Activated B cell treated with CpG ODN at 0.5 μM for 24 hours (primary cell): Measurements from ENCODE around the gene SCN11A. TPM values are rescaled to one million over a fixed set of nuclear protein-coding genes. Genes with fewer than 3 reads are reported as not detected.
A peak's percentile ranks its signal among the peaks of the same experiment; 100 is the strongest.
"Not testable (repeated sequence)": the region's sequence is repeated elsewhere in the genome, so short reads cannot be mapped to it uniquely, and the experiment has no call there.

Experiments
- ATAC-seq: fragments of 200-7000 bp; cut with Tn5 transposase; one replicate; pipeline ENCODE4 v1.10.0; 2021; ENCODE audit warnings: low read depth, mild to moderate bottlenecking, moderate library complexity
- CTCF ChIA-PET: fragments of 350-600 bp; sonication (Branson Sonifier 250); formaldehyde crosslinking; loops from one replicate; lab custom pipeline; 2021; ENCODE audit warnings: antibody characterized with exemption; lab: Charles Lee
- POLR2A ChIA-PET: fragments of 350-600 bp; sonication (Branson Sonifier 250); formaldehyde crosslinking; loops from one replicate; lab custom pipeline; 2021; ENCODE audit warnings: antibody characterized with exemption; lab: Charles Lee
- DNase-seq: peaks from one replicate; pipeline ENCODE4 v3.0.0; 2022
- H3K27ac Mint-ChIP-seq: one replicate; pipeline ENCODE4 v1.8.0; 2020; ENCODE audit warnings: mixed read lengths
- H3K27me3 Mint-ChIP-seq: one replicate; pipeline ENCODE4 v1.8.0; 2021; ENCODE audit warnings: mixed read lengths
- H3K36me3 Mint-ChIP-seq: one replicate; pipeline ENCODE4 v1.8.0; 2021; ENCODE audit warnings: low read depth, mixed read lengths
- H3K4me1 Mint-ChIP-seq: one replicate; pipeline ENCODE4 v1.8.0; 2021; ENCODE audit warnings: mixed read lengths
- H3K4me3 Mint-ChIP-seq: one replicate; pipeline ENCODE4 v1.8.0; 2020; ENCODE audit warnings: mild to moderate bottlenecking, mixed read lengths
- H3K9me3 Mint-ChIP-seq: one replicate; pipeline ENCODE4 v1.8.0; 2020; ENCODE audit warnings: mixed read lengths
- CTCF ChIP-seq: fragments of 200-600 bp; IDR thresholded peaks from one replicate; pipeline ENCODE4 v1.8.0; 2022; ENCODE audit warnings: antibody characterized with exemption, mild to moderate bottlenecking
- intact Hi-C: fragments of 100-400 bp; cut with micrococcal nuclease; formaldehyde crosslinking; loops from one replicate; pipeline ENCODE4 v1.15.1; 2024
- total RNA-seq: library from RNA; stranded (reverse); gene quantifications from 2 replicates; pipeline ENCODE4 v1.2.3, GENCODE V29; 2022

Gene SCN11A
- total RNA-seq, 1 donor from 2014 or later = 0.16 TPM

DNA sequence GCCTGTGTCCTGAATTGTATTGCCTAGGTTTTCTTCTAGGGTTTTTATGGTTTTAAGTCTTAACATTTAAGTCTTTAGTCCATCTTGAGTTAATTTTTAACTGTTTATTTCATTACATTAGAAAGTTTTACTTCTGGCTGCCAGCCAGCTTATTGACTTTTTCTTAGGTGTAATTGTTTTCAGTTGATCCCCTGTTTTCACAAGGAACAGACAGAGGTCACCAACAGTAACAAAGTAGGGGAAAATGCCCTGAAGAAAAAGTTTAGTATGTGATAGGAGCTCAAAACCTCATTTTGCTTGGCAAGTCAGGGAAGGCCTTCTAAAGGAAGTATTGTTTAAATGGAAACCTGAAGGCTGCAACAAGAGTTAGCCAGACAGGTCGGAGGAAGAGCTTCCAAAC, 10.4 kb upstream of the SCN11A start:
- ChIA-PET CTCF (no interaction called here), POLR2A (no interaction called here)
- TF ChIP-seq CTCF = no peak
- peaks cover 23% of the 10 kb centered on the region for H3K4me1 Mint-ChIP-seq
- no peaks in the 10 kb centered on the region for H3K27me3 Mint-ChIP-seq
- DNase-seq (no peak), ATAC-seq (no peak)
- peaks cover 40% of the 10 kb centered on the region for H3K36me3 Mint-ChIP-seq
- no peak overlapping the region for H3K4me3 Mint-ChIP-seq
- H3K27ac Mint-ChIP-seq = no peak overlapping the region
- H3K9me3 Mint-ChIP-seq = no peaks in the 10 kb centered on the region
- intact Hi-C loops = no loop called here

DNA sequence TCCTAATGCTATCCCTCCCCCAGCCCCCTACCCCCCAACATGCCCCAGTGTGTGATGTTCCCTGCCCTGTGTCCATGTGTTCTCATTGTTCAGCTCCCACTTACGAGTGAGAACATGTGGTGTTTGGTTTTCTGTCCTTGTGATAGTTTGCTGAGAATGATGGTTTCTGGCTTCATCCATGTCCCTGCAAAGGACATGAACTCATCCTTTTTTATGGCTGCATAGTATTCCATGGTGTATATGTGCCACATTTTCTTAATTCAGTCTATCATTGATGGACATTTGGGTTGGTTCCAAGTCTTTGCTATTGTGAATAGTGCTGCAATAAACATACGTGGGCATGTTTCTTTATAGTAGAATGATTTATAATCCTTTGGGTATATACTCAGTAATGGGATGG, 9.5 kb upstream of the SCN11A start:
- intact Hi-C loops, H3K9me3 Mint-ChIP-seq, POLR2A ChIA-PET, DNase-seq, ATAC-seq, H3K27ac Mint-ChIP-seq, H3K27me3 Mint-ChIP-seq, H3K4me3 Mint-ChIP-seq, CTCF ChIA-PET: not testable (repeated sequence)
- peaks cover 31% of the 10 kb centered on the region for H3K4me1 Mint-ChIP-seq
- H3K36me3 Mint-ChIP-seq = peaks cover 31% of the 10 kb centered on the region

DNA sequence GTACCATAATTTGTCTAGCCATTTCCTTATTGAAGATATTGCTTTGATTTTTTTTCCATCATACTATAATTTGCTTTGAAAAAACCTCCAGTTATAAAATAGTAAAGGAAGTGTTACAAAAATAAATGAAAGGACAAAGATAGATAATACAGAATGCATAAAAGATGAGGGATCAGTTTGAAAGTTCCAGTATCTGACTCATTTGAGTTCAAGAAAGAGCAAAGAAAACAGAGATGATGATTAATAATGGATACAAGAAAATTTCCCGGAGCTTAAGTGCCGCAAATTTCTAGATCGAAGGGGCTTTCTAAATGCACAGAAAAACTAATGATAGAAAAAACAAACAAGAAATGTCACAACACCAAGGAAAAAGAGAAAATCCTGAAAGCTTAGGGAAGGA, 4.4 kb upstream of the SCN11A start:
- POLR2A ChIA-PET = no interaction called here
- DNase-seq = no peak
- TF ChIP-seq CTCF = no peak
- CTCF ChIA-PET = no interaction called here
- no peak overlapping the region for H3K4me3 Mint-ChIP-seq
- intact Hi-C loops = loop anchor here (10.0 kb wide), 1 partner anchor 1399 kb away; the partner anchor contains the start of gene RPL14
- H3K4me1 Mint-ChIP-seq = peaks cover 42% of the 10 kb centered on the region
- no peaks in the 10 kb centered on the region for H3K27me3 Mint-ChIP-seq
- ATAC-seq = no peak
- H3K27ac Mint-ChIP-seq = no peak overlapping the region
- peaks cover 22% of the 10 kb centered on the region for H3K36me3 Mint-ChIP-seq
- H3K9me3 Mint-ChIP-seq = no peaks in the 10 kb centered on the region

DNA sequence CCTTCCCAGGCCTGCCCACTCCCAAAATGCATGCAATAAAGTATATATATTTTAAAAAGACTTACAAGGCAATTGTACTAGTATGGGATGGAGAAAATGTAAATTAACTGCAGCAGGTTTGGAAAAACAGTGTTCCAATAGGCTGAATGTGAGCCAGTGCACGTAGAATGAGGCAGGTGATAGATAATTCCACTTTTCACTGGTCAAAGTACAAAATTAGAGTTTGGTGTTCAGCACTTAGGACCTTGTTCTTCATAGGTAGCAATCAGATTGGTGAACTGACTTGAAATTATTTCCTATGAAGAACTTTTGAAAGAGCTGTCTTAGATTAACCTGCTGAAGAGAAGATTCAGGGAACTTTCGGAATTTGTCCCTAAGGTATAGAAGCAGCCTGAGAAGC, 2.0 kb upstream of the SCN11A start:
- Mint-ChIP-seq H3K27ac (no peak overlapping the region), H3K27me3 (no peaks in the 10 kb centered on the region), H3K36me3 (peaks cover 16% of the 10 kb centered on the region), H3K9me3 (no peaks in the 10 kb centered on the region), H3K4me3 (no peak overlapping the region), H3K4me1 (peaks cover 41% of the 10 kb centered on the region)
- intact Hi-C loops = loop anchor here (2.0 to 10.0 kb wide), 4 partner anchors 124 to 1401 kb away; partner anchors contain the start of genes DLEC1 and RPL14
- ChIA-PET POLR2A (no interaction called here), CTCF (no interaction called here)
- no peak for TF ChIP-seq CTCF
- DNase-seq (no peak), ATAC-seq (no peak)

- Mint-ChIP-seq H3K36me3 (peaks cover 10% of the 10 kb centered on the region), H3K4me3 (peak overlapping the region; percentile 97), H3K4me1 (peaks cover 41% of the 10 kb centered on the region), H3K27ac (peak overlapping the region; percentile 79), H3K9me3 (no peaks in the 10 kb centered on the region), H3K27me3 (no peaks in the 10 kb centered on the region)
- ATAC-seq (no peak), DNase-seq (no peak)
- CTCF ChIA-PET = no interaction called here
- TF ChIP-seq CTCF = no peak
- POLR2A ChIA-PET = interaction anchor here (0.7 kb wide), 1 partner anchor 202 kb away, joined by 3 read pairs; no protein-coding TSS in a partner anchor
- intact Hi-C loops = loop anchor here (1.0 to 10.0 kb wide), 6 partner anchors 13 to 1402 kb away; partner anchors contain the start of genes DLEC1 and RPL14
Observed at GRCh38 chr3:39052583-39052982, 839 bp upstream of the SCN11A start.

DNA sequence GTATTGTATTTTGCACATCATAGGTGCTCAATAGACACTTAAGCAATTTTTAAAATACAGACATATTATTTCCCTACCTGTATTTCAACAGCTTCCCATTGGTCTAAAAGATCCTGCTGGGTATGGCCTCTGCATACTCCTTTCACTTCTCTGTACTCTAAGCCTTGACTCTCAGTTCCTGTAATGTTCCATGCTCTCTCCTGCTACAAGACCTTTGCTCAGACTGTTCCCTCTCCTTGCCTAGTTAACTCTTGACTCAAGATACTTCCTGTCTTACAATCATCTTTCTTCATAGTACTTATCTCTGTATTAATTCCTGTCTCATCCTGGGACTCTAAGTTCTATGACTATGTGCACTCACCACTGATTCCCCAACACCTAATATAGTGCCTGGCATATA, 1.7 kb downstream of the SCN11A start:
- H3K4me3 Mint-ChIP-seq = no peak overlapping the region
- POLR2A ChIA-PET = no interaction called here
- H3K27me3 Mint-ChIP-seq = no peaks in the 10 kb centered on the region
- DNase-seq (no peak), ATAC-seq (no peak)
- H3K9me3 Mint-ChIP-seq = no peaks in the 10 kb centered on the region
- CTCF ChIA-PET = no interaction called here
- peaks cover 26% of the 10 kb centered on the region for H3K4me1 Mint-ChIP-seq
- H3K36me3 Mint-ChIP-seq = peaks cover 8% of the 10 kb centered on the region
- no peak for TF ChIP-seq CTCF
- no peak overlapping the region for H3K27ac Mint-ChIP-seq
- intact Hi-C loops = loop anchor here (5.0 to 10.0 kb wide), 3 partner anchors 127 to 1405 kb away; partner anchors contain the start of genes DLEC1 and RPL14
